ENCODE measurements around the gene CCR5.

GRCh38 chr3:46368569-46368968 lies 2.2 kb upstream of the CCR5 start:
- TF ChIP-seq CTCF (IDR thresholded peaks at IDR 0.05), result peak; percentile 30
- TF ChIP-seq SIN3A (IDR thresholded peaks at IDR 0.05; ENCODE audit: borderline replicate concordance, insufficient read depth, low read depth, low read length), result no peak

Measured in Panc1 (cell line).